GF-D8 (cell line): ENCODE data around the gene PPP1R9B.
A peak's percentile ranks its signal among the peaks of the same experiment; 100 is the strongest.

ENCODE experiments used
- DNase-seq: peaks from one replicate; lab custom pipeline; 2025; lab: John Stamatoyannopoulos, UW

PPP1R9B gene

DNA sequence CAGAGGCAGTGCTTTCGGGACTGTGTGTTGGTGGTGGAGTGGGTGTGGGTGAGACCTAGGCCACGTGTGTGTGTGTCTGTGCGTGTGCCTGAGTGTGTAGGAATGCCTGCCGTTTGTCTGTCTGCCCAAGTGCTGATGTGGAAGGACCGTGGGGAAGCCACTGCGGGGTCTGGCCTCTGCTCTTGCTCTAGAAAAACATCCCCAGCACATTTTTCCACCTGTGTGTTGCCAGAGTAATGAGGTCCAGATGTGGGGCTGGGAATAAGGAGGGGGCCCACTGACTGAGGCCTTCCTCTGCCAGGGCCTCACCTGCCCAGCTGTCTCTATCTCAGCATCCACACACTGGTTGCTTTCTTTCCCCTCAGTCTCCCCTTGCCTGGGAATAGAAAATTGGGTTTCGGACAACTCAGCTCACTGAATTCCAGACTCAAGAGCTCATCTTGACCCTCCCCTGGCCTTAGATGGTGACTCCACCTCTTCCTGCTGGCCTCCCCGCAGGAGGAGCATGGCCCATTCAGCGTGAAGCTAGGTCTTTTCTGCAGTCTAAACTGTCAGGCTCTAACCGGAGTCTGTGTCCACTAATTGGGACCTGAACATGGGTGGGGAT, 23.0 kb upstream of the PPP1R9B start:
- no peak for DNase-seq

- no peak for DNase-seq
Observed at GRCh38 chr17:50172936-50173334, 22.5 kb upstream of the PPP1R9B start.

- no peak for DNase-seq
Observed at GRCh38 chr17:50172130-50172529, 21.7 kb upstream of the PPP1R9B start.

DNA sequence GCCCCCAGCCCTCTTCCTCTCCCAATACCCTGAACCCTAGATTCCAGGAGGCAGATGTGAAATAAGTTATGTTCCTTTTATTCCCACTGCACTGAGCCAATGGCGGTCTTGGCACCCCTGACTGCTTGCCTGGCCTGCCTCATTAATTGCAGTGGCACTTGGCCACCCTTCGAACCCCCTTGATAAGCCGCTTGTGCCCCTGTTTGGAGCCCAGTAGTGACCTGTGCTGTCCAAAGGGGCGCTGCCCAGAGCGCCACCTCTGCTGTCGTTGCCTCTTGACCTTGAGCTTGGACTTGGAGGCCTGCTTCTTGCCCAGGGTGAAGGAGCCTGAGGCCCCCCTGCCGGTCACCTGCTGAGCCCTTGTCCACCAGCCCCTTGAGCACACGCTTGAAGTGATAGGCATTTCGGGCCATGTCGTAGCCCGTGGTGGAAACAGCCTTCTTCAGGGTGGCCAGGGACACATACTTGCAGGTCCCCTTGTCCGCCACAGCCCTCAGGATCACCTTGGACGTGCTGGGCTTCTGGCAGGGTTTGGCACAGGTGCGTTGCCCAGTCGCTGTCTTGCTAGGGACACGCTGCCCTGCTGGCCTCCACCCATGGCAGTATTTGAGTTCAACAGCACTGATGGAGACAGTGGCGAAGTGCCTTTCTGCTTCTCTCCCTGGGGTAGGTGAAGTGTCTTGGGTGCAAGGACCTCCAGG, 21.0 kb upstream of the PPP1R9B start:
- DNase-seq = no peak

DNA sequence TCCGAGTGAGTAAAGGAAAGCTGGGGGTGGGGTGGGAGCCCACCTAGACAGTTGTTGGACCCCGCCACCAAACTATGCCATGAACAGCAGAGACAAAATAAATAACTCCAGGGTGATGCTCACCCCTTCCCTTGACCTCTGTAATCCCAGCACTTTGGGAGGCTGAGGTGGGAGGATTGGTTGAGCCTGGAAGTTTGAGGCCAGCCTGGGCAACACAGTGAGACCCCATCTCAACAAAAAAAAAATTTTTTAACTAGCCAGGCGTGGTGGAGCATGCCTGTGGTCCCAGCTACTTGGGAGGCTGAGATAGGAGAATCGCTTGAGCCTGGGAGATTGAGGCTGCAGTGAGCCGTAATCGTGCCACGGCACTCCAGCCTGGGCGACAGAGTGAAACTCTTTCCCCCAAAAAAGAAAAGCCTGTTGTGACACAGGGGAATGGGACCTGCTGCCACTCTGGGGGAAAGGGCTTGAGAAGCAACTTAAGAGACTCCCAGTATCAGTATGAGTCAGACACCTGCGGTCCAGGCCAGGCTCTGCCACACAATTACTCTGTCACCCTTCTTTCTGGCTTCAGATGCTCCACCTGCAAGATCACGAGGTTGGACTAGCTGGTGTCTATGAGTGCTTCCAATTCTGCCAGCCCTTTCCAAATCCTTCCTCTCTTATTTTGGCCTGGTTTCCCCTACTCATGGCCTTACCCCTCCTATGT, 20.3 kb upstream of the PPP1R9B start:
- DNase-seq = no peak

DNA sequence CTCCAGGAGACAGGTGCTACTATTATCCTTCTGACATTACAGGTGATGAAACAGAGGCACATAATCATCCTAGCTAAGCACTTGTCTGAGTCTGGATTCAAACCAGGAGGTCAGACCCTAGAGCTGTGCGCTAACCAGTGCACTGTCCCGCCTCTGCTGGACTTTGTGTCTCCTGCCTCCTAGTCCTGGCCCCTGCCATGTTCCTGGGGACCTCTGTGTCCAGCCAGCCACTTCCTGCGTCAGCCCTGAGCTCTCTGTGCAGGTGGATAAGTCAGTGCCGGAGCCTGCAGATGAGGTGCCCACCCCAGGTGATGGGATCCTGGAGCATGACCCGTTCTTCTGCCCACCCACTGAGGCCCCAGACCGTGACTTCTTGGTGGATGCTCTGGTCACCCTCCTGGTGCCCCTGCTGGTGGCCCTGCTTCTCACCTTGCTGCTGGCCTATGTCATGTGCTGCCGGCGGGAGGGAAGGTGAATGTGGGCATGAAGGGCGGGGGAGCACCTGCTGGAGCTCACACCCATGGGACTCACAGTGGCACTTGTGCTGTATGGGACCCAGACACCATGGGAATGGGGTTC, 19.5 kb upstream of the PPP1R9B start:
- DNase-seq = no peak

DNA sequence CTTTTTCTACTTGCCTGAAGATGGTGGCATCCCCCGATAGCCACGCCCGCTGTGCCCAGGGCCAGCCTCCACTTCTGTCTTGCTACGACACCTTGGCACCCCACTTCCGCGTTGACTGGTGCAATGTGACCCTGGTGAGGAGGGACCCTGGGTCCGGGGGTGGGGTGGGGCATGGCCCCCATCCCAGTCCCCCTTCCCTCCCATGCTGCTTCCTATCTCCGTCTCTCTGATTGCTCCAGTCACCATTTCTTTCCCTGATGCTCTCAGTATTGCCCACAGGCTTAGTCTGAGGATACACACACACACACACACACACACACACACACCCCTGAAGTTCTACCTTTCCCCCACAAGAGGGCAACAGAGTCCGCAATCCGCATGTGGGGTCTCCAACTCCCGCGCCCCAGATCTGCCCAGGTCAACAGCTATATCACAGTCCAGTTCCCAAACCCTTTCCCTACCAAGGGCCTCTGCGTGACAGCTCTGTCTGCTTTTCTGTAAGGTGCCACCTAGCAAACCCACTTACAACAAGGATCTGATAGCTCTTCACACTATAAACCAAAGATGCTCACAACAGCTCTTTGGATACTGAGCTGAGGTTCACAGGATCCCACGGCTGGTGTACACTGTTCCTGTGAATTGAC, 18.8 kb upstream of the PPP1R9B start:
- no peak for DNase-seq

GRCh38 chr17:50168319-50168718, 17.8 kb upstream of the PPP1R9B start:
- no peak for DNase-seq

DNA sequence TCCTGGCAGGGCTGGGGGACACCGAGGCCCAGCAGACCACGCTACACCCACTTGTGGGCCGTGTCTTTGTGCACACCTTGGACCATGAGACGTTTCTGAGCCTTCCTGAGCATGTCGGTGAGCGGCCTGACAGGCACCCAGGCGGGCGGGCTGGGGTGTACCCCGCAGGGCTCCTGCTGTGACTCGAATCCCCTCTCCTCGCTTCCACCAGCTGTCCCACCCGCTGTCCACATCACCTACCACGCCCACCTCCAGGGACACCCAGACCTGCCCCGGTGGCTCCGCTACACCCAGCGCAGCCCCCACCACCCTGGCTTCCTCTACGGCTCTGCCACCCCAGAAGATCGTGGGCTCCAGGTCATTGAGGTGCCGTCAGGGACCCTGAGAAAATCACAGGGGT, 16.9 kb upstream of the PPP1R9B start:
- no peak for DNase-seq

- no peak for DNase-seq
Observed at GRCh38 chr17:50166518-50167181, 16.2 kb upstream of the PPP1R9B start.

GRCh38 chr17:50165867-50166517, 15.5 kb upstream of the PPP1R9B start, which contains the start of gene SGCA:
TSS of gene SGCA (plus strand) at chr17:50166005. CDS start at chr17:50166041, 36 bp downstream.
- DNase-seq = no peak

- no peak for DNase-seq
Observed at GRCh38 chr17:50165466-50165865, 15.0 kb upstream of the PPP1R9B start.

- no peak for DNase-seq
Observed at GRCh38 chr17:50165066-50165465, 14.6 kb upstream of the PPP1R9B start.

GRCh38 chr17:50164697-50164988, 14.2 kb upstream of the PPP1R9B start:
- no peak for DNase-seq

GRCh38 chr17:50163843-50164696, 13.6 kb upstream of the PPP1R9B start:
- no peak for DNase-seq

GRCh38 chr17:50162466-50163254, 12.2 kb upstream of the PPP1R9B start:
- no peak for DNase-seq

- no peak for DNase-seq
Observed at GRCh38 chr17:50161911-50162288, 11.4 kb upstream of the PPP1R9B start.

- DNase-seq = peak; percentile 26
Observed at GRCh38 chr17:50161023-50161910, 10.8 kb upstream of the PPP1R9B start.

GRCh38 chr17:50157891-50158290, 7.4 kb upstream of the PPP1R9B start:
- no peak for DNase-seq
